Measurements from ENCODE around the gene HIVEP3.

Gene HIVEP3

DNA sequence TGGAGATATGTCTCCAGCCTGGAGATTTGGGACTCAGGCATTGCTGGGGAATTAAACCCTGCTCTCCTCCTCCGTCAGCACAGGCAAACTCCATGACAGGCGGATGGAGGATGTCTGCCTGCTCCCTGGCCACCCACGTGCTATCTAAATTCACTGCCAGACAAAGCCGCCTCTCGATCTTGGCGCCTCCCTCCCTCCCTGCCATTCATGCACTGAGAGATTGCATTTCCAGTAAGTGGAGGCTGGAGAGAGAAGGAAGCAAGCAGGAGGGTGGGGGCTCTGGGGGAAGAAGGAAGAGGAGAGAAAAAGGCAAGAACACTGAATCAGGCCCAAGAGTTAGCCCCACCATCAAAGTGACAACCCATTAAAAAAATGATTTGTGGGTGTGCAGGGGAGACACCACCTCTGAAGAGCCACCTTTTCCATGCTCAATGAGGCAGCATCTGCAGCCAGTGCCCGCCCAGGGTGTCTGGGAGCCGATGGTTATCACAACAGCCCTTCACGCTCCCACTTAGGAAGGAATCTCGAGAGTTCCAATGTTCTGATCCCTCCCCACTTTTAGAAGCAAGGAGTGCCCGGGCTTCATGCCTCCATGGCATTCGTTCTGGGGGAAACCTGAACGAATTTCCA is 183.0 kb downstream of the HIVEP3 start:
- TF ChIP-seq, protein P1, sequence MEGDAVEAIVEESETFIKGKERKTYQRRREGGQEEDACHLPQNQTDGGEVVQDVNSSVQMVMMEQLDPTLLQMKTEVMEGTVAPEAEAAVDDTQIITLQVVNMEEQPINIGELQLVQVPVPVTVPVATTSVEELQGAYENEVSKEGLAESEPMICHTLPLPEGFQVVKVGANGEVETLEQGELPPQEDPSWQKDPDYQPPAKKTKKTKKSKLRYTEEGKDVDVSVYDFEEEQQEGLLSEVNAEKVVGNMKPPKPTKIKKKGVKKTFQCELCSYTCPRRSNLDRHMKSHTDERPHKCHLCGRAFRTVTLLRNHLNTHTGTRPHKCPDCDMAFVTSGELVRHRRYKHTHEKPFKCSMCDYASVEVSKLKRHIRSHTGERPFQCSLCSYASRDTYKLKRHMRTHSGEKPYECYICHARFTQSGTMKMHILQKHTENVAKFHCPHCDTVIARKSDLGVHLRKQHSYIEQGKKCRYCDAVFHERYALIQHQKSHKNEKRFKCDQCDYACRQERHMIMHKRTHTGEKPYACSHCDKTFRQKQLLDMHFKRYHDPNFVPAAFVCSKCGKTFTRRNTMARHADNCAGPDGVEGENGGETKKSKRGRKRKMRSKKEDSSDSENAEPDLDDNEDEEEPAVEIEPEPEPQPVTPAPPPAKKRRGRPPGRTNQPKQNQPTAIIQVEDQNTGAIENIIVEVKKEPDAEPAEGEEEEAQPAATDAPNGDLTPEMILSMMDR (IDR thresholded peaks at IDR 0.05; ENCODE audit: low read length) = no peak
- no peak for TF ChIP-seq EZH2 (IDR thresholded peaks at IDR 0.05; ENCODE audit: borderline replicate concordance, low read length)
- no peaks in the 10 kb centered on the region for H3F3A ChIP-seq (ENCODE audit: insufficient read depth, low read length)
- H3K9me3 ChIP-seq (ENCODE audit: low read length) = no peaks in the 10 kb centered on the region
- no peaks in the 10 kb centered on the region for H3K9me2 ChIP-seq (ENCODE audit: low read depth, low read length)
- H3K79me2 ChIP-seq (ENCODE audit: insufficient read depth, low read length) = no peaks in the 10 kb centered on the region
- no peak overlapping the region for H2AFZ ChIP-seq (ENCODE audit: low read length)
- peaks cover 23% of the 10 kb centered on the region for H3K4me1 ChIP-seq (ENCODE audit: insufficient read depth, low read length, severe bottlenecking)
- H3K27me3 ChIP-seq (ENCODE audit: insufficient read depth, low read length) = no peaks in the 10 kb centered on the region
- no peaks in the 10 kb centered on the region for H3K36me3 ChIP-seq (ENCODE audit: insufficient read depth, low read length)
- no peak overlapping the region for H3K9ac ChIP-seq (ENCODE audit: low read length)
- no peak overlapping the region for H3K4me3 ChIP-seq (ENCODE audit: low read depth, low read length, poor library complexity, severe bottlenecking)
- no peak overlapping the region for H3K27ac ChIP-seq (ENCODE audit: low read depth, low read length, poor library complexity, severe bottlenecking)
- H3K4me2 ChIP-seq (ENCODE audit: low read length) = no peak overlapping the region
- no peaks in the 10 kb centered on the region for H4K20me1 ChIP-seq (ENCODE audit: insufficient read depth, low read length)

DNA sequence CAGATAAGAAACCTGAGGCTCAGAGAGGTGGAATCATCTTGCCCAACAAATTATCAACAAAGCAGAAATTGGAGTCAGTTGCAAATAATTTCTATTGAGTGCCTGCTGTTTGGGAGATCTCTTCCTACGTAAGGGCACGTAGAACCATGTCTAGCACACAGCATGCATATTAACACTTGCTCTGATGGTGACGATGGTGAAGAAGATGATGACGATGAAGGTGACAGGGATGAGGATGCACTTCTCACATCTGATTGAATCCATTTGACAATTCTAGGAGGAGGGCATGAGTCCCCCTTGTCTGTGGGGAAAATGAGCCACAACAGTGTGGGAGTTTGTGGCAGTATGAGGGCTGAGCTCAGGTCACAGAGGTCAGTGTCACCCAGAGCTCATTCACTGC is 183.6 kb downstream of the HIVEP3 start:
- no peaks in the 10 kb centered on the region for H3K9me2 ChIP-seq (ENCODE audit: low read depth, low read length)
- no peak overlapping the region for H3K4me2 ChIP-seq (ENCODE audit: low read length)
- no peak overlapping the region for H3K27ac ChIP-seq (ENCODE audit: low read depth, low read length, poor library complexity, severe bottlenecking)
- no peak overlapping the region for H2AFZ ChIP-seq (ENCODE audit: low read length)
- H3K27me3 ChIP-seq (ENCODE audit: insufficient read depth, low read length) = no peaks in the 10 kb centered on the region
- H3K36me3 ChIP-seq (ENCODE audit: insufficient read depth, low read length) = no peaks in the 10 kb centered on the region
- no peak overlapping the region for H3K4me3 ChIP-seq (ENCODE audit: low read depth, low read length, poor library complexity, severe bottlenecking)
- no peaks in the 10 kb centered on the region for H4K20me1 ChIP-seq (ENCODE audit: insufficient read depth, low read length)
- H3F3A ChIP-seq (ENCODE audit: insufficient read depth, low read length) = no peaks in the 10 kb centered on the region
- no peak overlapping the region for H3K9ac ChIP-seq (ENCODE audit: low read length)
- H3K4me1 ChIP-seq (ENCODE audit: insufficient read depth, low read length, severe bottlenecking) = peaks cover 17% of the 10 kb centered on the region
- no peak for TF ChIP-seq EZH2 (IDR thresholded peaks at IDR 0.05; ENCODE audit: borderline replicate concordance, low read length)
- TF ChIP-seq, protein P1 (IDR thresholded peaks at IDR 0.05; ENCODE audit: low read length) = no peak
- H3K9me3 ChIP-seq (ENCODE audit: low read length) = no peaks in the 10 kb centered on the region
- H3K79me2 ChIP-seq (ENCODE audit: insufficient read depth, low read length) = no peaks in the 10 kb centered on the region

DNA sequence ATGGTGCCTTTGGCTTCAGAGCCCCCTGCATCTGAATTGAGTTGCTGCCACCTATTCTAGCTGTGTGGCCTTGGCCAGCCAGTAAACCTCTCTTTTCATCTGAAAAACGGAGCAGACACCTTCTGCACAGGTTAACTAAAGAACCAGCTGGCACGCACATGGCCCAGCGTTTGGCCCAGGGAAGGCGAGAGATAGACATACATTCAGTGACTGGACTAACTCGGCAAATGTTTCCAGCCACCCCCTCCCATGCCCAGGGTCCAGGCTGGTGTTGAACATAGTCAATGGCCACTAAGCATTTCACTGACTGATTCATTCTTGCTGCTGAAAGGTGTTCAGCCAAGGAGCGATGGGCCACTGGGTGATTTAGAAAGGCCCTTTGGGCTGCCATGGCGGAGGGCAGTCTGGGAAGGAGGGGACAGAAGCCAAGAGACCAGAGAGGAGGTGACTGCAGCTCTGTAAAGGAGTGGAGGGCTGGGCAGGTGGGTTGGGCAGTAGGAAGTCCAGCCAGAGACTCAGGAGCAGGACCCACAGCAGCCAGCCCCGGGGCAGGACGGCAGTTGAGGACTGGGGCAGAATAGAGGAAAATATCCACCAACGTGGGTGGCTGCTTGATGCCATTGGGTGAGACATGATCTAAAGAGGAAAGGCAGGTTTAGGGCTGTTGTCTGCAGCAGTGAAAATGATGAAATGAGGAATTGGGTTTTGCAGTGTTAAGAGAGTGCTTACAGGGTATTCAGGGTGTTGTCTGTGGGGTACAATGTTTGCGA is 184.3 kb downstream of the HIVEP3 start:
- Histone ChIP-seq H3K36me3 (ENCODE audit: insufficient read depth, low read length) (no peaks in the 10 kb centered on the region), H3K4me3 (ENCODE audit: low read depth, low read length, poor library complexity, severe bottlenecking) (no peak overlapping the region), H2AFZ (ENCODE audit: low read length) (no peak overlapping the region), H4K20me1 (ENCODE audit: insufficient read depth, low read length) (no peaks in the 10 kb centered on the region), H3F3A (ENCODE audit: insufficient read depth, low read length) (no peaks in the 10 kb centered on the region), H3K4me1 (ENCODE audit: insufficient read depth, low read length, severe bottlenecking) (peaks cover 11% of the 10 kb centered on the region), H3K9ac (ENCODE audit: low read length) (no peak overlapping the region), H3K9me2 (ENCODE audit: low read depth, low read length) (no peaks in the 10 kb centered on the region), H3K4me2 (ENCODE audit: low read length) (no peak overlapping the region), H3K9me3 (ENCODE audit: low read length) (no peaks in the 10 kb centered on the region), H3K27ac (ENCODE audit: low read depth, low read length, poor library complexity, severe bottlenecking) (no peak overlapping the region), H3K79me2 (ENCODE audit: insufficient read depth, low read length) (no peaks in the 10 kb centered on the region), H3K27me3 (ENCODE audit: insufficient read depth, low read length) (no peaks in the 10 kb centered on the region)
- TF ChIP-seq, protein P1 (IDR thresholded peaks at IDR 0.05; ENCODE audit: low read length) = no peak
- no peak for TF ChIP-seq EZH2 (IDR thresholded peaks at IDR 0.05; ENCODE audit: borderline replicate concordance, low read length)

All from OCI-LY1 (cell line).